Thoracic aorta (tissue), 2 donors: ENCODE data around the gene RGS8. TPM values are rescaled to one million over a fixed set of nuclear protein-coding genes. Genes with fewer than 3 reads are reported as not detected.

Experiments
- ATAC-seq: fragments of 150-250 bp; one replicate; pipeline ENCODE4 v1.8.0; 2017; ENCODE audit warnings: low read depth; ENCODE audit not compliant: insufficient number of reproducible peaks, low FRiP score
- DNase-seq: peaks from one replicate; pipeline ENCODE4 v3.0.0-alpha.2; 2020; ENCODE audit warnings: low spot score
- H3K27ac ChIP-seq, 2 donors: fragments of 200-600 bp; sonication (generic); 1 replicate in 1 of 2; 2 replicates in 1 of 2; pipeline ENCODE4 v1.5.1; 2016; ENCODE audit warnings: mild to moderate bottlenecking in 2 of 2, moderate library complexity in 2 of 2
- H3K27me3 ChIP-seq: fragments of 200-600 bp; sonication (generic); replicated peaks from 2 replicates; pipeline ENCODE4 v1.6.0; 2016; ENCODE audit warnings: mild to moderate bottlenecking; ENCODE audit not compliant: insufficient read depth
- H3K36me3 ChIP-seq: fragments of 200-600 bp; sonication (generic); one replicate; pipeline ENCODE4 v1.5.1; 2016
- H3K4me1 ChIP-seq, 2 donors: fragments of 200-600 bp; sonication (generic); 1 replicate in 1 of 2; 2 replicates in 1 of 2; pipeline versions ENCODE4 v1.5.1 to v1.6.0; 2016; ENCODE audit warnings: low read depth in 2 of 2, mild to moderate bottlenecking in 1 of 2; ENCODE audit not compliant: control insufficient read depth in 1 of 2
- H3K4me3 ChIP-seq: fragments of 200-600 bp; sonication (generic); 2 replicates; pipeline ENCODE4 v1.5.1; 2016; ENCODE audit warnings: mild to moderate bottlenecking
- H3K9me3 ChIP-seq: fragments of 200-600 bp; sonication (generic); 2 replicates; pipeline ENCODE4 v1.5.1; 2016
- CTCF ChIP-seq: fragments of 200-600 bp; sonication (generic); IDR thresholded peaks from one replicate; pipeline ENCODE4 v1.5.1; 2019; ENCODE audit warnings: antibody characterized with exemption
- total RNA-seq, 2 donors: library from RNA; depleted of rRNA; stranded (reverse); fragments of >200 nt; gene quantifications; one replicate each; pipeline versions ENCODE4 v1.1.0 to v1.2.3, GENCODE V29; 2016

Gene RGS8
- total RNA-seq, 2 donors from 2014 or later: not detected

GRCh38 chr1:182641561-182641960 lies 42.8 kb downstream of the RGS8 start:
- Histone ChIP-seq H3K4me1 (no peaks in the 10 kb centered on the region), H3K4me3 (no peak overlapping the region), H3K9me3 (no peaks in the 10 kb centered on the region), H3K36me3 (no peaks in the 10 kb centered on the region), H3K27ac (no peak overlapping the region), H3K27me3 (no peaks in the 10 kb centered on the region)
- DNase-seq (no peak), ATAC-seq (no peak)
- TF ChIP-seq CTCF: no peak

- Histone ChIP-seq H3K9me3 (no peaks in the 10 kb centered on the region), H3K27me3 (no peaks in the 10 kb centered on the region), H3K36me3 (no peaks in the 10 kb centered on the region), H3K4me3 (no peak overlapping the region), H3K4me1 (no peaks in the 10 kb centered on the region), H3K27ac (no peak overlapping the region)
- DNase-seq (no peak), ATAC-seq (no peak)
- TF ChIP-seq CTCF: no peak
Observed at GRCh38 chr1:182639330-182639729, 45.1 kb downstream of the RGS8 start.

DNA sequence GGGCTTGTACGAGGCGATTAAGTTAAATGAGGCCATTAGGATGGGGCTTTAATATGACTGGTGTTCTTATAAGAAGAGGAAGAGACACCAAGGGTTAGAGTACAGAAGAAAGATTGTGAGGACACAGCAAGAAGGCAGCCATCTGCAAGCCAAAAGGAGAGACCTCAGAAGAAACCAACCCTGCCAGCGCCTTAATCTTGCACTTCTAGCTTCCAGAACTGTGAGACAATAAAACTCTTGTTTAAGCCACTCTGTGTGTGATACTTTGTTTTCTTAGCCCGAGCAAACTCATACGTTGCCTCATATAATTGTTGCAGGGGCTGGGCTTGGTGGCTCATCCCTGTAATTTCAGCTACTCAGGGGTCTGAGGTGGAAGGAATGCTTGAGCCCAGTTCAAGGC lies 46.6 kb downstream of the RGS8 start:
- Histone ChIP-seq H3K4me3 (no peak overlapping the region), H3K27me3 (no peaks in the 10 kb centered on the region), H3K27ac (no peak overlapping the region), H3K36me3 (no peaks in the 10 kb centered on the region), H3K9me3 (no peaks in the 10 kb centered on the region), H3K4me1 (no peaks in the 10 kb centered on the region)
- TF ChIP-seq CTCF: no peak
- ATAC-seq: no peak
- no peak for DNase-seq

DNA sequence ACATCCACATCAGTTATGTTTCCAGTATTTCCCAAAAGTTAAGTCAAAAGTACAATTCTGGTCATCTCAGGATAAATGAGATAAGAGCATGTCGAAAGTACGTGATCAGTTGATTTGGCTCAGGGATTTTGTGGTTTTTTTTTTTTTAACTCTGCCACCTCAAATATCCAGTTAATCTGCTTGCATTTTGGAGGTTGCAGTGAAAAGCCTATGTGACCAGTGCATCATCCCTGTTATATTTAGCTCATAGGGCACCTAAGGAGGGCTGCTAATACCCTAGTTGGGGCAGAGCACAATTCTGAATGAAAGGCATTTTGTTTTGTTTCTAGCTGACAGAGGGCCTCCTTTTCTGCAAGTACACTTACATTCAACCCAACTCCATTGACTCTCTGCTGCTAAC lies 48.5 kb downstream of the RGS8 start:
- DNase-seq: no peak
- TF ChIP-seq CTCF: no peak
- H3K27me3 ChIP-seq: no peaks in the 10 kb centered on the region
- H3K27ac ChIP-seq: no peak overlapping the region
- no peak for ATAC-seq
- H3K4me3 ChIP-seq: no peak overlapping the region
- H3K9me3 ChIP-seq: no peaks in the 10 kb centered on the region
- no peaks in the 10 kb centered on the region for H3K4me1 ChIP-seq
- H3K36me3 ChIP-seq: no peaks in the 10 kb centered on the region

Other genes with a start within 250 kb of the RGS8 start
- not detected for gene RGSL1, start 234.4 kb downstream of the RGS8 start, total RNA-seq
- gene RNASEL, start 95.3 kb downstream of the RGS8 start, total RNA-seq: 10 to 100 TPM in 1 of 2 donors, 1 to 10 TPM in 1; 5.9 to 11.2 TPM
- 10 to 100 TPM in 1 of 2 donors, 1 to 10 TPM in 1; 8.8 to 15.2 TPM for gene RGS16, start 80.2 kb downstream of the RGS8 start, total RNA-seq
- gene NPL, start 105.2 kb upstream of the RGS8 start, total RNA-seq: 10 to 100 TPM; 10.3 to 30.7 TPM
- gene DHX9, start 154.8 kb upstream of the RGS8 start, total RNA-seq: 10 to 100 TPM; 62.7 to 67.9 TPM